T-cell (primary cell): ENCODE measurements around the gene ZFPM1. TPM values are rescaled to one million over a fixed set of nuclear protein-coding genes. Genes with fewer than 3 reads are reported as not detected.

ENCODE experiments used
- ATAC-seq, 4 experiments: fragments of 200-7000 bp in 3 of 4; fragments of 150-1000 bp in 1 of 4; cut with Tn5 transposase; replicated peaks in 1 of 4; 1 replicate in 3 of 4; 2 replicates in 1 of 4; pipeline ENCODE4 v1.10.0; 2021; ENCODE audit warnings: moderate library complexity in 3 of 4, mild to moderate bottlenecking in 2 of 4, moderate number of reproducible peaks in 1 of 4
- CTCF ChIA-PET, 2 donors: fragments of 300-600 bp; sonication (Branson Sonifier 250); formaldehyde crosslinking; loops; one replicate each; lab custom pipeline; 2022; ENCODE audit warnings: antibody characterized with exemption in 2 of 2; lab: Charles Lee
- POLR2A ChIA-PET, 2 donors: fragments of 300-600 bp; sonication (Branson Sonifier 250); formaldehyde crosslinking; loops; one replicate each; lab custom pipeline; 2022; ENCODE audit warnings: antibody characterized with exemption in 2 of 2; lab: Charles Lee
- DNase-seq, 35 experiments: peaks; one replicate each; pipeline versions ENCODE4 v3.0.0 to v3.0.0-alpha.2; 2013 to 2023
- H3K27ac ChIP-seq: one replicate; pipeline ENCODE4 v1.5.1; 2013; ENCODE audit warnings: low read length
- H3K27me3 ChIP-seq, 2 experiments: replicated peaks in 1 of 2; 1 replicate in 1 of 2; 2 replicates in 1 of 2; pipeline versions ENCODE4 v1.6.1 to v1.7.0; 2013; ENCODE audit warnings: low read length in 1 of 2, mixed read lengths in 1 of 2; ENCODE audit not compliant: control insufficient read depth in 2 of 2, insufficient read depth in 2 of 2; ENCODE audit errors: extremely low read depth in 1 of 2
- H3K36me3 ChIP-seq, 2 donors: 1 replicate in 1 of 2; 2 replicates in 1 of 2; pipeline versions ENCODE4 v1.6.1 to v1.7.0; 2013; ENCODE audit warnings: low read length in 1 of 2; ENCODE audit not compliant: control insufficient read depth in 2 of 2, insufficient read depth in 1 of 2; ENCODE audit errors: extremely low read depth in 1 of 2
- H3K4me1 ChIP-seq, 2 experiments: 1 replicate in 1 of 2; 2 replicates in 1 of 2; pipeline versions ENCODE4 v1.6.1 to v1.7.0; 2013; ENCODE audit warnings: low read length in 2 of 2, mixed read lengths in 1 of 2; ENCODE audit not compliant: insufficient read depth in 2 of 2, control insufficient read depth in 1 of 2; ENCODE audit errors: extremely low read depth in 1 of 2
- H3K4me3 ChIP-seq, 2 donors: 1 replicate in 1 of 2; 2 replicates in 1 of 2; pipeline versions ENCODE4 v1.5.1 to v1.7.0; 2013; ENCODE audit warnings: mild to moderate bottlenecking in 2 of 2, low read length in 1 of 2, moderate library complexity in 1 of 2; ENCODE audit not compliant: control insufficient read depth in 1 of 2; ENCODE audit errors: extremely low read depth in 1 of 2
- H3K9me3 ChIP-seq: 2 replicates; pipeline ENCODE4 v1.7.0; 2013
- H3K27ac Mint-ChIP-seq, 2 donors: one replicate each; pipeline ENCODE4 v1.8.0; 2020 to 2021; ENCODE audit warnings: mild to moderate bottlenecking in 2 of 2, mixed read lengths in 2 of 2
- H3K27me3 Mint-ChIP-seq, 2 donors: one replicate each; pipeline ENCODE4 v1.8.0; 2021 to 2022; ENCODE audit warnings: mixed read lengths in 2 of 2
- H3K36me3 Mint-ChIP-seq: one replicate; pipeline ENCODE4 v1.8.0; 2021; ENCODE audit warnings: mixed read lengths
- H3K4me1 Mint-ChIP-seq, 3 donors: one replicate each; pipeline ENCODE4 v1.8.0; 2020 to 2022; ENCODE audit warnings: mixed read lengths in 3 of 3, mild to moderate bottlenecking in 1 of 3
- H3K4me3 Mint-ChIP-seq, 3 donors: one replicate each; pipeline ENCODE4 v1.8.0; 2020 to 2022; ENCODE audit warnings: mild to moderate bottlenecking in 3 of 3, mixed read lengths in 3 of 3, moderate library complexity in 3 of 3
- H3K9me3 Mint-ChIP-seq, 3 donors: one replicate each; pipeline ENCODE4 v1.8.0; 2020 to 2022; ENCODE audit warnings: mixed read lengths in 3 of 3
- WGBS: methylation state at CpG from one replicate; pipeline ENCODE4 v1.1.5; 2013; ENCODE audit warnings: missing lambda C conversion rate; ENCODE audit not compliant: insufficient coverage; 5-methylcytosine and 5-hydroxymethylcytosine counted together
- total RNA-seq, 35 experiments: library from RNA in 6 of 35; stranded (reverse) in 6 of 35; fragments of 120-200 nt in 1 of 35; gene quantifications; one replicate each; pipeline versions ENCODE4 v1.2.1 to v1.2.4 and lab custom pipeline; 2013 to 2026

Gene ZFPM1
- total RNA-seq, 5 donors from 2014 or later (not counting 1 experiment from before 2014, with no cell fraction given): 19.6 to 38.4 (median 33.1) TPM

DNA sequence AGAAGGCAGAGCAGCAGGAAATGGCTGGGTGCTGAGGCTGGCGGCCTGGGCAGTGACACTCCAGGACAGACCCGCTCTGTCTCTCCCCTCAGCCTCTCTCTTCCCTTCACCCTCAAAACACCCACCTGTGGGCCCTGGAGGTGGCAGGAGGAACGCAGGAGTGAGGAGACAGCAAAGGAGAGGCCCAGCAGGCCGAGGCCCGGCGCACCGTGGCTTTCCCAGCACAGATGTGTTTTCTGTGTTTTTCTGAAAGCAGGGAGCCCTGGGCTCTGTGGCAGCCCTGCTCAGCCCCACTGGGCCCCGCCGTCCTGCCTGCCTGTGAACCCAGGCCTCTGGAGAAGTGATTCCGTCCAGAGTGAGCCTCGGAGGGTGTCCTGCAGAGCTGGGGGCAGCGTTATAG, 39.8 kb upstream of the ZFPM1 start:
- ChIA-PET POLR2A (no interaction called here), CTCF (no interaction called here)
- H3K4me3 Mint-ChIP-seq: no peak overlapping the region
- ATAC-seq: no peak
- no peak for DNase-seq
- Histone ChIP-seq H3K4me1 (no peaks in the 10 kb centered on the region), H3K4me3 (no peak overlapping the region), H3K27ac (no peak overlapping the region), H3K27me3 (peaks cover 0 to 28% of the 10 kb centered on the region in 2 experiments), H3K36me3 (no peaks in the 10 kb centered on the region), H3K9me3 (no peaks in the 10 kb centered on the region)
- H3K27me3 Mint-ChIP-seq: no peaks in the 10 kb centered on the region
- peaks cover 0 to under 1% (median 0%) of the 10 kb centered on the region in 3 donors for H3K4me1 Mint-ChIP-seq
- 76% methylated on average over 9 of the region's 12 CpGs for WGBS
- no peaks in the 10 kb centered on the region for H3K9me3 Mint-ChIP-seq
- no peaks in the 10 kb centered on the region for H3K36me3 Mint-ChIP-seq
- H3K27ac Mint-ChIP-seq: no peak overlapping the region

DNA sequence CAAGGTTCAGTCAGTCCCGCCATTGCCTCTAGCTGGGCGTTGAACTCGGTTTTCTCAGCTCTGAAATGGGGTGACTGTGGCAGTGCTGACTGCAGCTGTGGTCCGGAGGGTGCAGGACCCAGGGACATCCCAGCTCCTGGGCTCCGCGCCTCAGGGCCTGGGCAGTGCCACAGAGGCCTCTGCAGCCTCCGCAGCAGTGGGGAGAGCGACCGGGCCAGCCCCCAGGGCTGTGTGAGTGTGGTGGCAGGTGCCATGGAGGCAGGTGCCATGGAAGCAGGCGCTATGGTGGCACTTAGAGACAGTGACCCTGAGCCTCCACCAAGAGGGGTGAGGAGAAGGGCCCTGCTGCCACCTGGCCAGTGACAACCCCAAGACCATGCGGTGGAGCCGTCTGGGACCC, 39.4 kb upstream of the ZFPM1 start:
- ChIA-PET POLR2A (no interaction called here), CTCF (no interaction called here)
- Mint-ChIP-seq H3K4me1 (no peaks in the 10 kb centered on the region), H3K27me3 (peaks cover 0 to 2% of the 10 kb centered on the region in 2 donors), H3K36me3 (no peaks in the 10 kb centered on the region), H3K27ac (no peak overlapping the region), H3K4me3 (no peak overlapping the region), H3K9me3 (no peaks in the 10 kb centered on the region)
- no peaks in the 10 kb centered on the region for H3K36me3 ChIP-seq
- H3K27ac ChIP-seq: no peak overlapping the region
- H3K4me1 ChIP-seq: no peaks in the 10 kb centered on the region
- peaks cover 0 to 28% of the 10 kb centered on the region in 2 experiments for H3K27me3 ChIP-seq
- H3K9me3 ChIP-seq: no peaks in the 10 kb centered on the region
- ATAC-seq: no peak
- no peak overlapping the region for H3K4me3 ChIP-seq
- no peak for DNase-seq
- 83% methylated on average over 9 of the region's 12 CpGs for WGBS

DNA sequence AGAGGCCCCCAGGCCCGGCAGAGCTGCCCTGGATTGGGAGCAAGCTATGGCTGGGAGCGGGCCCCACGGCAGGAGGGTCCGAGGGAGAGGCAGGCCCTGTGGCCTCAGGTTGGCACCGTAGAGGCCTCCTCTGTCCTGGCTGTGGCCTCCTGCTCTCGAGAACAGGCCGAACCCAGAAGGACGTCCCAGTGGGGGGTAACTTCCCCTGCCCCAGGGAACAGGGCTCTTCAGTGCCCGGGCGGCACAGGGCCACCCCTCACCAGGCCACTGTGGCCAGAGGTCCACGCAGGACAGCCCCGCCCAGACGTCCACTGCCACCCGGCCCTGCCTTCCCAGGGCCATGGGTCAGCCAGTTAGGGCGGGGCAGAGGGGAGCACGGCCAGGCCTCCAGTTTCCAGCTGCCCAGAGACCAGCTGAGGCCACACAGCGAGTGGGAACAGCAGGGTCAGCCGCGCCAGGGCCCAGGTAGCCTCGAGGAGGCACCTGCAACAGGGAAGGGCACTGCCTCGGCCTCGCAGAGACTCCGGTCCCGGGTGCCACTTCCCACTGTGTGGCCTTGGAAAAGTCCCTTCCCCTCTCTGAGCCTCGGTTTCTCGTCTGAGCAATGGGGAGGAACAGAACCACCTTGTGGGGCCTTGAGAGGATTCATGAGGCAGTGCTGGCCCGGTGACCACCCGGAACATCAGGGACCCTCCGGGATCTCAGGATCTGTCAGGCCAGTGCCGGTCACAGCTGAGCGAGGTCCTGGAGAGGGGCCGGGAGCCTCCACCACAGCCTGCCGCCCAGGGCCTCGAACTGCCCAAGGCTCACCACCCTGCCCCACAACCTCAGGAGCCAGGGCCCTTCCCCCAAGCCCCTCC, 38.3 kb upstream of the ZFPM1 start:
- WGBS: 82% methylated on average over 27 of the region's 34 CpGs
- Mint-ChIP-seq H3K36me3 (no peaks in the 10 kb centered on the region), H3K9me3 (no peaks in the 10 kb centered on the region), H3K27ac (no peak overlapping the region), H3K27me3 (peaks cover 0 to 5% of the 10 kb centered on the region in 2 donors), H3K4me1 (no peaks in the 10 kb centered on the region), H3K4me3 (no peak overlapping the region)
- ChIA-PET CTCF (no interaction called here), POLR2A (no interaction called here)
- Histone ChIP-seq H3K27me3 (peaks cover 0 to 40% of the 10 kb centered on the region in 2 experiments), H3K9me3 (no peaks in the 10 kb centered on the region), H3K4me1 (no peaks in the 10 kb centered on the region), H3K4me3 (no peak overlapping the region), H3K27ac (no peak overlapping the region), H3K36me3 (no peaks in the 10 kb centered on the region)
- ATAC-seq: no peak
- no peak for DNase-seq

DNA sequence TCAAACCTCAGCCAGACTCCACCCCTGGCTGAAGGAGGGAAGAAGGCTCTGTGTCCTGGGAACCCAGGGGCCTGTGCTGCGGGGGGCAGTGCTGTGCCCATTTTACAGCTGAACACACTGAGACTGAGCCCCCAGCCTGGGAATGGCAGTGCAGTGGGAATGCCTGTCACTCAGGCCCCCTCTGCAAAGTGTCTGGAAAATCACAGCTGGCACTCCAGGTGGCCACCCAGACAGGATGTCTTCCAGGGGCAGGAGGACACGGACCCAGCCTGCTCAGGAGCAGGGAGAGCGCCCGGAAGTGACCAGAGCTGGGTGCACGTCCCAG, 37.7 kb upstream of the ZFPM1 start:
- DNase-seq (no peak), ATAC-seq (no peak)
- H3K27me3 ChIP-seq: peaks cover 0 to 44% of the 10 kb centered on the region in 2 experiments
- 82% methylated on average over 5 of the region's 5 CpGs for WGBS
- no peaks in the 10 kb centered on the region for H3K9me3 ChIP-seq
- H3K27ac Mint-ChIP-seq: no peak overlapping the region
- H3K4me3 ChIP-seq: no peak overlapping the region
- ChIA-PET POLR2A (no interaction called here), CTCF (no interaction called here)
- no peaks in the 10 kb centered on the region for H3K9me3 Mint-ChIP-seq
- no peaks in the 10 kb centered on the region for H3K36me3 Mint-ChIP-seq
- H3K4me1 Mint-ChIP-seq: no peaks in the 10 kb centered on the region
- no peak overlapping the region for H3K27ac ChIP-seq
- H3K36me3 ChIP-seq: no peaks in the 10 kb centered on the region
- peaks cover 0 to 5% of the 10 kb centered on the region in 2 donors for H3K27me3 Mint-ChIP-seq
- no peaks in the 10 kb centered on the region for H3K4me1 ChIP-seq
- H3K4me3 Mint-ChIP-seq: no peak overlapping the region

DNA sequence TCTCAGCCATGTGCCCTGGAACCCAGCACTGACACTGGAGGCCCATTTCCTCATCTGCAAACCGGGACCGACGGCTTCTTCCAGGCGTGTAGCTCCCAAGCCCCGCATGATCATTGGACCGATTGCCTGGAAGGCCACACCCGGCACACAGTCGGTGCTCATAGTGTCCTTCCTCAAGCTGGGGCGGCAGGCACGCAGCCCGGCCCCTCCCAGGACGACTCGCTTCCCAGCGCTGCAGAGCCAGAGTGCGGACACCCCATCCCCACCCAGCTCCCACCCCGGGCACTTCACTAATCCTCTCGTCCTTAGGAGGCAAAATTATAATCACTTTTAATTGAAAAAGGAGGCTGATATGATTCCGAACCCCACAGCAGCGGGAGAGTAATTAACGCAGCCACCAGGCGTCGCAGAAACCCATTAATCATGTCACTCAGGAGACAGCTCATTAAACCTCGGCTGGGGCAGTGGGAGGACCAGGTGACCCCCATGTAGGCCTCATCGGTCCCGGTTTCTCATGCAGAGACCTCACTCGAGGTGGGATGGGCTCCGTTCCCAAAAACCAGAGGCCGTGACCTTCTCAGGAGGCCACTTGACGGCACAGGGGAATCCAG, 37.3 kb upstream of the ZFPM1 start:
- H3K27ac ChIP-seq: no peak overlapping the region
- ATAC-seq: no peak
- ChIA-PET CTCF (no interaction called here), POLR2A (no interaction called here)
- no peaks in the 10 kb centered on the region for H3K9me3 Mint-ChIP-seq
- no peaks in the 10 kb centered on the region for H3K36me3 Mint-ChIP-seq
- H3K27me3 Mint-ChIP-seq: peaks cover 0 to 5% of the 10 kb centered on the region in 2 donors
- H3K36me3 ChIP-seq: no peaks in the 10 kb centered on the region
- H3K9me3 ChIP-seq: no peaks in the 10 kb centered on the region
- no peak for DNase-seq
- no peak overlapping the region for H3K4me3 ChIP-seq
- no peaks in the 10 kb centered on the region for H3K4me1 Mint-ChIP-seq
- no peaks in the 10 kb centered on the region for H3K4me1 ChIP-seq
- no peak overlapping the region for H3K27ac Mint-ChIP-seq
- no peak overlapping the region for H3K4me3 Mint-ChIP-seq
- 90% methylated on average over 21 of the region's 29 CpGs for WGBS
- H3K27me3 ChIP-seq: peaks cover 0 to 49% of the 10 kb centered on the region in 2 experiments

DNA sequence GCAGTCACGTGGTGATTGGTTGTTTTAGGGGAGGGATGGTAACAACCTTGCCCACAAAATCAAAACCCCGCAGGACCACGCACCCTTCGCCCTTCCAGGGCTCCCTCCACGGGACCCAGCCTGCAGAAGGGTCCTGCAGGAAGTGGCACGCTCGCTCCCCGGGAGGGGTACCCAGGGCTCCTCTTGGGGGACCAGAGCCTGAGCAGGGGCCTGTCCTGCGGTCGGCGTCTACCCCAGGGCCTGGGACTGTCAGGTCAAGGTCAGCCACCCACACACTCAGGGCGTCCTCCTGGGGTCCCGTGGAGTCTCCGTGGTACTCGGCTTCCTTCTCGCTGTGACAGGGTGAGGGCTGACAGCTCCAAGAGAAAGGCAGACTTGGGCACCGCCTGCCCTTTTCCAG, 36.4 kb upstream of the ZFPM1 start:
- H3K9me3 Mint-ChIP-seq: no peaks in the 10 kb centered on the region
- no peaks in the 10 kb centered on the region for H3K9me3 ChIP-seq
- H3K36me3 ChIP-seq: no peaks in the 10 kb centered on the region
- WGBS: 86% methylated on average over 15 of the region's 17 CpGs
- ChIA-PET POLR2A (no interaction called here), CTCF (no interaction called here)
- no peaks in the 10 kb centered on the region for H3K4me1 Mint-ChIP-seq
- no peaks in the 10 kb centered on the region for H3K4me1 ChIP-seq
- H3K4me3 Mint-ChIP-seq: no peak overlapping the region
- no peak for ATAC-seq
- H3K27ac Mint-ChIP-seq: no peak overlapping the region
- H3K4me3 ChIP-seq: no peak overlapping the region
- no peak overlapping the region for H3K27ac ChIP-seq
- H3K27me3 ChIP-seq: peaks cover 0 to 56% of the 10 kb centered on the region in 2 experiments
- H3K36me3 Mint-ChIP-seq: no peaks in the 10 kb centered on the region
- no peak for DNase-seq
- H3K27me3 Mint-ChIP-seq: peaks cover 0 to 5% of the 10 kb centered on the region in 2 donors
